ENCODE measurements around the gene GABRR1. TPM values are rescaled to one million over a fixed set of nuclear protein-coding genes. Genes with fewer than 3 reads are reported as not detected.

Gene GABRR1
- total and polyA plus RNA-seq, 10 donors: not detected

DNA sequence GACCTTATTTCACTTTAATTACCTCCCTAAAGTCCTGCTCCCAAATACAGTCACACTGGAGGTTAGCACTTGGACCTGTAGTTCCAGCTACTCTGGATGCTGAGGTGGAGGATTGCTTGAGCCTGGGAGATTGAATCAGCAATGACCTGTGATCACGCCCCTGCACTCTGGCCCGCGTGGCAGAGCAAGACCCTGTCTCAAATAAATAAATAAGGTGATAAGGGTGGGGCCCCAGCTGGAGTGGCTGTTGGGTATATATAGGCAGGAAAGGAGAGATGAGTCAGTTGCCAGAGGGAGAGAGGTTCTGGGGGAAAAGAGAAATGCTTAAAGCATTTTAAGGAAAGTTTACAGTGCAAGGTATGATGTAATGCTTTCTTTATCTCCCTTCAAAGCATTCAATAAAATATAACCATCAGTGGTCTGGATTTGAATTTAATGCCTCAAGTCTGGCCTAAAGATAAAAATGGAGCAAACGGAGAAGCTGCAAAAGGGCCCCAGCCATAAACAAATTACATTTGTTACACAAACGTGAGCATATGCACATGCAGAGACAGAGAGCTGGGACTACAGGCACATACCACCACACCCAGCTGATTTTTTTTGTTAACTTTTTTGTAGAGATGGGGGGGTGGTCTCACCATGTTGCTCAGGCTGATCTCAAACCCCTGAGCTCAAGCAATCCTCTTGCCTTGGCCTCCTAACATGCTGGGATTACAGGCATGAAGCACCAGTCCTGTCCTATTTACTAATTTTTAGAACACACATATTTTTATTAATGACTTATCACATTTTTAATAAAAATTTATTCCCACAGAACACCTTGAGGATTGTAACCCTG lies 77.4 kb downstream of the GABRR1 start:
- H3K4me1 ChIP-seq: peaks cover 0 to under 1% (median 0%) of the 10 kb centered on the region in 6 donors
- intact Hi-C loops (cut with DNase I; ENCODE audit: low total_unique reads): loop anchor here (10.0 kb wide), 2 partner anchors 55 to 155 kb away; partner anchors contain the start of gene PNRC1

DNA sequence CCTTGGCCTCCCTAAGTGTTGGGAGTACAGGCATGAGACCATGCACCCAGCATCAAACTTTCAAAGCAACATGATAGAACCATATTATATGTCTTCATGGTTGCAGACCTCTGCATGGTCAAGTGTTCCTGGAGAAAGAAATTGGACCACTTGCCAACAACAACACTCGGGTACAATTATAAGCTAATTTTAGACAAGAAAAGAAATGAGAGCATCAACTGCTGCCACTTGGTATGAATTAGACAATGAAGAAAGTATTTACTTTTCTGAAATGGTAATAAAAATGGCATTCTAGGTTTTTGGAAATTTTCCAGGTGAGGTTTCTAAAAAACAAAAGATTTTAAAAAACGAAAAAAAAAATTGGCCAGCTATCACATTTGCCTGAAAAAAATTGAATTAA lies 79.0 kb downstream of the GABRR1 start:
- WGBS, 5 donors: 88 to 92% (median 91%) methylated on average over 2 of the region's 2 CpGs
- TF ChIP-seq, protein P1, sequence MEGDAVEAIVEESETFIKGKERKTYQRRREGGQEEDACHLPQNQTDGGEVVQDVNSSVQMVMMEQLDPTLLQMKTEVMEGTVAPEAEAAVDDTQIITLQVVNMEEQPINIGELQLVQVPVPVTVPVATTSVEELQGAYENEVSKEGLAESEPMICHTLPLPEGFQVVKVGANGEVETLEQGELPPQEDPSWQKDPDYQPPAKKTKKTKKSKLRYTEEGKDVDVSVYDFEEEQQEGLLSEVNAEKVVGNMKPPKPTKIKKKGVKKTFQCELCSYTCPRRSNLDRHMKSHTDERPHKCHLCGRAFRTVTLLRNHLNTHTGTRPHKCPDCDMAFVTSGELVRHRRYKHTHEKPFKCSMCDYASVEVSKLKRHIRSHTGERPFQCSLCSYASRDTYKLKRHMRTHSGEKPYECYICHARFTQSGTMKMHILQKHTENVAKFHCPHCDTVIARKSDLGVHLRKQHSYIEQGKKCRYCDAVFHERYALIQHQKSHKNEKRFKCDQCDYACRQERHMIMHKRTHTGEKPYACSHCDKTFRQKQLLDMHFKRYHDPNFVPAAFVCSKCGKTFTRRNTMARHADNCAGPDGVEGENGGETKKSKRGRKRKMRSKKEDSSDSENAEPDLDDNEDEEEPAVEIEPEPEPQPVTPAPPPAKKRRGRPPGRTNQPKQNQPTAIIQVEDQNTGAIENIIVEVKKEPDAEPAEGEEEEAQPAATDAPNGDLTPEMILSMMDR (IDR thresholded peaks at IDR 0.05 in 8 of 11, conservative IDR thresholded peaks at IDR 0.05 in 3 of 11): no peak
- TF ChIP-seq POLR2AphosphoS5 (IDR thresholded peaks at IDR 0.05) (no peak), POLR2A (IDR thresholded peaks at IDR 0.05) (no peak)
- DNase-seq: no peak
- Histone ChIP-seq H3K4me3 (no peak overlapping the region), H3K36me3 (no peaks in the 10 kb centered on the region), H3K27me3 (replicated peaks in 1 of 7) (no peaks in the 10 kb centered on the region), H3K9me3 (no peaks in the 10 kb centered on the region), H3K4me1 (no peaks in the 10 kb centered on the region), H3K27ac (no peak overlapping the region)
- intact Hi-C loops (cut with DNase I; ENCODE audit: low total_unique reads): no loop called here

More for the DNA sequence above, 77.4 kb downstream of the GABRR1 start:
- Histone ChIP-seq H3K4me3 (no peak overlapping the region), H3K36me3 (no peaks in the 10 kb centered on the region), H3K9me3 (no peaks in the 10 kb centered on the region), H3K27me3 (replicated peaks in 1 of 7) (no peaks in the 10 kb centered on the region), H3K27ac (no peak overlapping the region)
- DNase-seq: no peak
- 87 to 91% (median 89%) methylated on average over 5 of the region's 5 CpGs for WGBS, 5 donors
- TF ChIP-seq POLR2A (IDR thresholded peaks at IDR 0.05): no peak
- TF ChIP-seq POLR2AphosphoS5 (IDR thresholded peaks at IDR 0.05): no peak
- TF ChIP-seq, protein P1 (IDR thresholded peaks at IDR 0.05 in 8 of 11, conservative IDR thresholded peaks at IDR 0.05 in 3 of 11): no peak

DNA sequence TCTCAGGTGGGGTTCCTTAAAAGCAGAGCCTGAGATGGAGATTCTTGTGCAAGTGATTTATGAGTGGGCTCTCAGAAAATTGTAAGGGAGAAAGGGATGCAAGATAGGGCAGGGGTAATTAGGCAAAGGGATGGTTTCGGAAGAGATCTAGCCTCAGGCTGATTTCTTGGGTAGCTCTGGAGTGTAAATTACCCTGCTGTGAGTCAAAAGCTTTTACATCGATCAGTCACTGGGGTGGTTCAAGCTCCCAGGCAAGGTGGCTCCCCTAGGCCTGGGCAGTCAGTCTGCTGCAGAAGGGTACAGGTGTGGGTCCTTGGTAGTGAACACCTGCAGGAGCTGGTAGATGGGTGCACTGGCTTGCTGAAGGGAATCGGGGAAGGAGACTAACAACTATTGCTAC lies 82.4 kb downstream of the GABRR1 start:
- H3K36me3 ChIP-seq: no peaks in the 10 kb centered on the region
- no peak overlapping the region for H3K27ac ChIP-seq
- no peaks in the 10 kb centered on the region for H3K4me1 ChIP-seq
- DNase-seq: no peak
- TF ChIP-seq POLR2A (IDR thresholded peaks at IDR 0.05): no peak
- TF ChIP-seq POLR2AphosphoS5 (IDR thresholded peaks at IDR 0.05): no peak
- TF ChIP-seq, protein P1 (IDR thresholded peaks at IDR 0.05 in 8 of 11, conservative IDR thresholded peaks at IDR 0.05 in 3 of 11): no peak
- intact Hi-C loops (cut with DNase I; ENCODE audit: low total_unique reads): no loop called here
- no peaks in the 10 kb centered on the region for H3K27me3 ChIP-seq (replicated peaks in 1 of 7)
- H3K4me3 ChIP-seq: no peak overlapping the region
- 90 to 96% (median 92%) methylated on average over 3 of the region's 3 CpGs for WGBS, 5 donors
- no peaks in the 10 kb centered on the region for H3K9me3 ChIP-seq

DNA sequence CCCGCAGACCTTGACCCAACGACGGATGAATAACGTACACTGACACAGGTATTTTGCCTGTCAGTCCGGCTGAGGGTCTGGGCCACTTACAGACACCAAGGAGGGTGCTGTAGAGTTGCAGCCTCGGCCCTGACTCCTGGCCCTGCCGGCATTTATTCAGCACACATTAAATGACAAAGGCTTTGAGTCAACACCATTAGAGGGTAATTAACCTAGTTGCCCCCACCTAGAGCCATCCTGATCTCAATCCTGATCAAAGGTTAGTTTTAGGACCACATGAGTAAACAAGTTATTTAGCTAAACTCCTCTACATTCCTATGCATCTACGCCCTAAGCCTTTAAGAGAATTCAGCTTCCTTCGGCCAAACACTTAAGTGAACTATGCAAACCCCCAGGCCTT lies 83.2 kb downstream of the GABRR1 start:
- WGBS, 5 donors: 91 to 97% (median 96%) methylated on average over 9 of the region's 9 CpGs
- H3K27me3 ChIP-seq (replicated peaks in 1 of 7): no peaks in the 10 kb centered on the region
- H3K36me3 ChIP-seq: no peaks in the 10 kb centered on the region
- no peak overlapping the region for H3K27ac ChIP-seq
- H3K9me3 ChIP-seq: peaks cover 0 to 2% (median 0%) of the 10 kb centered on the region in 8 donors
- H3K4me3 ChIP-seq: no peak overlapping the region
- TF ChIP-seq POLR2A (IDR thresholded peaks at IDR 0.05) (no peak), POLR2AphosphoS5 (IDR thresholded peaks at IDR 0.05) (no peak)
- TF ChIP-seq, protein P1 (IDR thresholded peaks at IDR 0.05 in 8 of 11, conservative IDR thresholded peaks at IDR 0.05 in 3 of 11): no peak
- DNase-seq: no peak
- intact Hi-C loops (cut with DNase I; ENCODE audit: low total_unique reads): no loop called here
- H3K4me1 ChIP-seq: no peaks in the 10 kb centered on the region
